Adrenal gland (tissue), 12 donors: ENCODE data around the gene F7. TPM values are rescaled to one million over a fixed set of nuclear protein-coding genes. Genes with fewer than 3 reads are reported as not detected.

Experiments used
- DNase-seq, 7 donors: peaks; one replicate each; pipeline ENCODE4 v3.0.0-alpha.2; 2019 to 2020
- H3K27ac ChIP-seq, 5 donors: fragments of 200-600 bp; sonication (generic) in 4 of 5; 1 replicate in 3 of 5; 2 replicates in 2 of 5; pipeline versions ENCODE4 v1.5.1 to v1.8.0; 2016 to 2020; ENCODE audit warnings: mild to moderate bottlenecking in 1 of 5
- H3K27me3 ChIP-seq: fragments of 200-600 bp; 2 replicates; pipeline ENCODE4 v1.8.0; 2021
- H3K36me3 ChIP-seq, 2 donors: fragments of 200-600 bp; replicated peaks in 1 of 2; 1 replicate in 1 of 2; 2 replicates in 1 of 2; pipeline versions ENCODE4 v1.5.1 to v1.8.0; 2018 to 2022
- H3K4me1 ChIP-seq, 2 donors: fragments of 200-600 bp; replicated peaks in 1 of 2; 1 replicate in 1 of 2; 2 replicates in 1 of 2; pipeline versions ENCODE4 v1.5.1 to v1.8.0; 2018 to 2021
- H3K4me3 ChIP-seq, 4 donors: fragments of 200-600 bp; sonication (generic) in 3 of 4; one replicate each; pipeline ENCODE4 v1.5.1; 2016 to 2018
- H3K9me3 ChIP-seq, 3 donors: fragments of 200-600 bp; sonication (generic) in 1 of 3; replicated peaks in 1 of 3; 1 replicate in 2 of 3; 2 replicates in 1 of 3; pipeline versions ENCODE4 v1.5.1 to v1.8.0; 2016 to 2021
- POLR2A ChIP-seq, 2 donors: fragments of 450-650 bp; IDR thresholded peaks; one replicate each; pipeline ENCODE4 v1.6.1; 2017; ENCODE audit warnings: antibody characterized with exemption in 2 of 2, mild to moderate bottlenecking in 2 of 2, moderate library complexity in 1 of 2
- WGBS, 4 donors: extraction: QIAGEN DNeasy Blood & Tissue Kit in 2 of 4; methylation state at CpG; one replicate each; pipeline versions ENCODE4 v1.1.5 to v1.1.7; 2013 to 2017; 5-methylcytosine and 5-hydroxymethylcytosine counted together
- intact Hi-C, 2 donors: fragments of 100-400 bp; cut with DNase I; formaldehyde crosslinking; loops; one replicate each; pipeline versions ENCODE4 v1.14.1 to v1.15.0; 2022 to 2023
- polyA plus RNA-seq, 3 donors: library from polyadenylated mRNA; stranded (reverse); fragments of 200-250 nt in 2 of 3; fragments of 350-450 nt in 1 of 3; fragmentation: Illumina TruSeq in 1 of 3; extraction: RNeasy Lipid Tissue Mini Kit (QIAGEN cat#74804) in 1 of 3; gene quantifications; one replicate each; pipeline ENCODE4 v1.2.3, GENCODE V29; 2013 to 2014
- total RNA-seq, 9 donors: library from RNA; depleted of rRNA in 4 of 9; stranded (reverse); fragments of >200 nt in 4 of 9; fragments of 120-200 nt in 1 of 9; fragmentation: NEBNext Ultra II Directional in 1 of 9; extraction: Animal tissue kit (Norgen Biotek cat#: 25700) in 1 of 9; gene quantifications; one replicate each; pipeline versions ENCODE4 v1.1.0 to v1.2.4, GENCODE V29; 2013 to 2023
- TF ChIP-seq, protein P1 (sequence below), 6 experiments: fragments of 450-650 bp in 4 of 6; fragments of 200-600 bp in 2 of 6; sonication (generic) in 1 of 6; IDR thresholded peaks; 1 replicate in 5 of 6; 2 replicates in 1 of 6; pipeline versions ENCODE4 v1.5.1 to v1.8.0; 2016 to 2021; ENCODE audit warnings: antibody characterized with exemption in 6 of 6, mild to moderate bottlenecking in 2 of 6, moderate library complexity in 1 of 6
- donor health status: healthy with polysubstance abuse.
- donor health status: Bipolar disorder and iron deficiency.
- donor health status: DM: yes; HTN: yes; CAD: no.
- donor health status: DM: no; HTN: no; CAD: no.
- donor health status: DM: no; HTN: no; CAD: no.
- donor health status: DM: yes; HTN: yes; CAD: no.

Gene F7
- total and polyA plus RNA-seq, 12 donors, result 0.05 to 0.61 (median 0.08) TPM; not detected in 7

DNA sequence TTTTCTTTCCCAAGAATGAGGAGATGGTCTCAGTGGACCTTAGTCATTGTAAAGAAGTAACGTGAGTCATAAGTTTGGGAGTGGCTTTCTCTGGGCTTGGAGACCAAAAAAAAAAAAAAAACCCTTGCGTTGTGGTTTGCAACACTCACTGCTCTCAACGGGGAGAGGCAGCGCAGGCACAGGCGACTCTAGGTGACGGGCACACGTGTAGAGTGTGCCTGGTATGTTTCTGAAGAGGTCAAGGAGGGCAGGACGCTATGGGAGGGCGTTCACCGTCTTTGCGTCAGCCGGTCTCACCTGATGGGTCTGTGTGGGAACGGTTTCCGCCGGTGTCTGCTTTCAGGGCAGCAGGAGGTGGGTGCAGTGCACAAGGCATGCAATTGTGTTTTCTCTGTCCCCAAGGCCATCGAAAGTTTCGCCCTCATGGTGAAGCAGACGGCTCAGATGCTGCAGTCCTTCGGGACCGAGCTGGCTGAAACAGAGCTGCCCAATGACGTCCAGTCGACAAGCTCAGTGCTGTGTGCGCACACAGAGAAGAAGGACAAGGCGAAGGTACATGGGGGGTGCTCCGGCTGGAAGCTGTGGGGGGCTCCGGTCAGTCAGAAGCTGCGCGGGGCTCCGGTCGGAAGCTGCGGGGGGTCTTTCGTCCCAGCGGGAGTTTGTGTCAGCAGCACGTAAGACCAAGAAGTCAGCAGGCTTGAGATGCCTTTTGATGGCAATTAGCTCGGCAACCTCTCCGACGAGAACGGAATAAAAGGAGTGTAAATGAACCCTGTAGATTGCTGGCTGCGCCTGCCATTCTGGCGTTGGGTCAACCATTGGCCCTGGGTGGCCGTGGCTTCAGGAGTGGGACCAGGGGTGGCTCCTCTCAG is 40.8 kb upstream of the F7 start:
- DNase-seq, result no peak
- Histone ChIP-seq H3K27ac (no peak overlapping the region), H3K4me3 (no peak overlapping the region), H3K9me3 (no peaks in the 10 kb centered on the region), H3K36me3 (no peaks in the 10 kb centered on the region), H3K4me1 (no peaks in the 10 kb centered on the region), H3K27me3 (no peaks in the 10 kb centered on the region)
- no peak for TF ChIP-seq POLR2A (IDR thresholded peaks at IDR 0.05)
- TF ChIP-seq, protein P1, sequence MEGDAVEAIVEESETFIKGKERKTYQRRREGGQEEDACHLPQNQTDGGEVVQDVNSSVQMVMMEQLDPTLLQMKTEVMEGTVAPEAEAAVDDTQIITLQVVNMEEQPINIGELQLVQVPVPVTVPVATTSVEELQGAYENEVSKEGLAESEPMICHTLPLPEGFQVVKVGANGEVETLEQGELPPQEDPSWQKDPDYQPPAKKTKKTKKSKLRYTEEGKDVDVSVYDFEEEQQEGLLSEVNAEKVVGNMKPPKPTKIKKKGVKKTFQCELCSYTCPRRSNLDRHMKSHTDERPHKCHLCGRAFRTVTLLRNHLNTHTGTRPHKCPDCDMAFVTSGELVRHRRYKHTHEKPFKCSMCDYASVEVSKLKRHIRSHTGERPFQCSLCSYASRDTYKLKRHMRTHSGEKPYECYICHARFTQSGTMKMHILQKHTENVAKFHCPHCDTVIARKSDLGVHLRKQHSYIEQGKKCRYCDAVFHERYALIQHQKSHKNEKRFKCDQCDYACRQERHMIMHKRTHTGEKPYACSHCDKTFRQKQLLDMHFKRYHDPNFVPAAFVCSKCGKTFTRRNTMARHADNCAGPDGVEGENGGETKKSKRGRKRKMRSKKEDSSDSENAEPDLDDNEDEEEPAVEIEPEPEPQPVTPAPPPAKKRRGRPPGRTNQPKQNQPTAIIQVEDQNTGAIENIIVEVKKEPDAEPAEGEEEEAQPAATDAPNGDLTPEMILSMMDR (IDR thresholded peaks at IDR 0.05), result no peak
- intact Hi-C loops, result no loop called here
- 79 to 85% (median 83%) methylated on average over 36 to 41 of the region's 41 CpGs for WGBS, 4 donors

DNA sequence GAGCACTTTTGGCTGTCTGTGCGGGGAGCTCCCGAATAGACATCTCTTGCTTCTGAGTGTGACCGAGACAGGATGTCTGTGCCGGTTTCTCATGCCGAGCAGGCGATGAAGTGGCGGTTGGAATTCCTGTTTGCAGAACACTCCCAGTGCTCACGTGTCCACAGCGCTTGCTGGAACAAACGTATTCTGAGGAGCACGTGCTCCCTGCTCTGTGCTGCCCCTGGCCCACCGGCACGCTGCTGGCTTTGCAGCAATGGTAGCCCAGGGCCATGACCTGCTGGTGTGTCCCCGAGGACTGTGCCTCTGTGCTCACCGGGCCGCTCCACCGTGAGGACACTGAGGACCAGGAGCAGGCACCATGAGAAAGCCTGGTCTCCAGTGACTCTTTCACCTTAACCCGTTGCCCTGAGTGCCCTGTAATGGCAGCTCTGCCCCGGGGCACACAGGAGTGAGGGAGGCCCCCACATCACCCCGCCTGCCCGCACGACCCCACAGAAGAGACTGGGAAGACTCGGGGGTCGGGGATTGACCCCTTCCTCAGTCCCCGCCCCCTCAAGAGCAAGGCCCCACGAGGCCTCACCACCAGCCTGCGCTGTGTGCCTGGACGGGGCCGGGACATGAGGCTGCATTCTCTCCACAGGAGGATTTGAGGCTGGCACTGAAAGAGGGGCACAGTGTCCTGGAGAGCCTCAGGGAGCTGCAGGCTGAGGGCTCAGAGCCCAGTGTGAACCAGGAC is 40.0 kb upstream of the F7 start:
- 72 to 83% (median 83%) methylated on average over 14 to 29 of the region's 29 CpGs for WGBS, 4 donors
- H3K4me3 ChIP-seq, result no peak overlapping the region
- H3K4me1 ChIP-seq, result no peaks in the 10 kb centered on the region
- H3K9me3 ChIP-seq, result no peaks in the 10 kb centered on the region
- H3K27me3 ChIP-seq, result no peaks in the 10 kb centered on the region
- TF ChIP-seq, protein P1 (IDR thresholded peaks at IDR 0.05), result no peak
- TF ChIP-seq POLR2A (IDR thresholded peaks at IDR 0.05), result no peak
- no peak for DNase-seq
- no peaks in the 10 kb centered on the region for H3K36me3 ChIP-seq
- intact Hi-C loops, result no loop called here
- H3K27ac ChIP-seq, result no peak overlapping the region

DNA sequence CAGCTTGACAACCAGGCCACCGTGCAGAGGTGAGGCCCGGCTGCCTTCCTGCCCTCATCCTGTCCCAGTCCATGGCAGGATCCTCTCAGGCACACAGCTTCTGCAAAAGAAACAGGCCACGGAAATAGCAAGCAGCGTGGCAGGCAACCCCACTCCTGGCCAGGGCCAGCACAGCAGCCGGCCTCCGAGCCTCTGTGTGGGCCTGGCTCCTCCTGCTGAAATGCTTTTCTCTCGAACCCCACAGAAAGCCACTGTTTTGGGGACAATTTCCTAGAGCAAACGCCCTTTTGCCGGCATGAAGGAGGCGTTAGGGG is 39.5 kb upstream of the F7 start:
- Histone ChIP-seq H3K36me3 (no peaks in the 10 kb centered on the region), H3K4me1 (no peaks in the 10 kb centered on the region), H3K9me3 (no peaks in the 10 kb centered on the region), H3K4me3 (no peak overlapping the region), H3K27ac (no peak overlapping the region), H3K27me3 (no peaks in the 10 kb centered on the region)
- intact Hi-C loops, result no loop called here
- TF ChIP-seq POLR2A (IDR thresholded peaks at IDR 0.05), result no peak
- TF ChIP-seq, protein P1 (IDR thresholded peaks at IDR 0.05), result no peak
- DNase-seq, result no peak
- WGBS, 4 donors, result 75 to 87% (median 80%) methylated on average over 6 to 10 of the region's 10 CpGs

DNA sequence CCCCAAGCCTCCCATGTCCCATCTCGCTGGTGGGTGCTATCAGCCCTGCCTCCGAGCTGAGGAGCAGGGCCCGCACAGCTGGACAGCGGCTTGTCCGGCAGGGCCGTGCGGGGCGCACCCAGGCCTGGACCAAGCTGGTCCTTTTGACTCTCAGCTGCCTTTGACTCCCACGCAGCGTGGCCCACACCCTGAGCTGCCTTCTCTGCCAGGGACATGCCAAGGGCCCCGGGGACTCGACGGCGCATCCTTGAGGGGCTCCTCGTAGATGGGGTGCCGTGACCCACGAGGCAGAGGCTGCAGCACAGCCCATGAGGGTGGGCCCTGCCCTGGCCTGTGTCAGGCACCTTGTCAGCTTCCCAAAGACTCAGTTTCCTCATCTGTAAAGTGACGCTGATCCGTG is 38.8 kb upstream of the F7 start:
- intact Hi-C loops, result no loop called here
- no peak for DNase-seq
- Histone ChIP-seq H3K27ac (no peak overlapping the region), H3K27me3 (no peaks in the 10 kb centered on the region), H3K9me3 (no peaks in the 10 kb centered on the region), H3K4me3 (no peak overlapping the region), H3K4me1 (no peaks in the 10 kb centered on the region), H3K36me3 (no peaks in the 10 kb centered on the region)
- TF ChIP-seq POLR2A (IDR thresholded peaks at IDR 0.05), result no peak
- TF ChIP-seq, protein P1 (IDR thresholded peaks at IDR 0.05), result no peak
- 83 to 91% (median 91%) methylated on average over 11 to 19 of the region's 19 CpGs; no CpG with 5 or more reads in 1 of the 4 donors for WGBS, 4 donors
